IMR-90 (cell line): ENCODE data around the gene ZNF735. TPM values are rescaled to one million over a fixed set of nuclear protein-coding genes. Genes with fewer than 3 reads are reported as not detected.

ENCODE experiments used
- ATAC-seq: fragments of 200-7000 bp; cut with Tn5 transposase; 2 replicates; pipeline ENCODE4 v1.9.1; 2020; ENCODE audit warnings: low read depth, mild to moderate bottlenecking, moderate library complexity
- BruUV-seq: library from RNA; stranded (reverse); fragments of 400-500 nt; replicated peaks from 2 replicates; lab custom pipeline; 2021; lab: Mats Ljungman, UMichigan
- CTCF ChIA-PET: fragments of 300-600 bp; formaldehyde crosslinking; extraction: SDS; loops from one replicate; lab custom pipeline; 2021; ENCODE audit warnings: antibody characterized with exemption; lab: Yijun Ruan, JAX
- POLR2A ChIA-PET: fragments of 300-600 bp; sonication (Branson Sonifier 250); formaldehyde crosslinking; loops from one replicate; lab custom pipeline; 2022; ENCODE audit warnings: antibody characterized with exemption; ENCODE audit not compliant: unreplicated experiment; lab: Charles Lee
- DNase-seq: peaks from one replicate; pipeline ENCODE4 v3.0.0; 2013
- H2AFZ ChIP-seq: replicated peaks from 2 replicates; pipeline ENCODE3; 2013; ENCODE audit warnings: low read length, mild to moderate bottlenecking; ENCODE audit not compliant: poor library complexity
- H2AK5ac ChIP-seq: 2 replicates; pipeline ENCODE4 v1.6.1; 2013; ENCODE audit warnings: low read depth, low read length, inconsistent platforms
- H2AK9ac ChIP-seq: replicated peaks from 2 replicates; pipeline ENCODE3; 2013; ENCODE audit warnings: mild to moderate bottlenecking, low read depth, low read length, moderate library complexity; ENCODE audit not compliant: poor library complexity
- H2BK120ac ChIP-seq: 2 replicates; pipeline ENCODE4 v1.6.1; 2013; ENCODE audit warnings: low read depth, low read length, inconsistent platforms
- H2BK15ac ChIP-seq: 3 replicates; pipeline ENCODE4 v1.6.1; 2013; ENCODE audit warnings: low read depth, low read length, inconsistent platforms
- H2BK20ac ChIP-seq: 2 replicates; pipeline ENCODE4 v1.6.1; 2013; ENCODE audit warnings: low read depth, mild to moderate bottlenecking, inconsistent platforms, low read length, moderate library complexity
- H2BK5ac ChIP-seq: 2 replicates; pipeline ENCODE4 v1.6.1; 2013; ENCODE audit warnings: mild to moderate bottlenecking, low read depth, low read length, inconsistent platforms; ENCODE audit not compliant: poor library complexity, severe bottlenecking
- H3K14ac ChIP-seq: replicated peaks from 2 replicates; pipeline ENCODE4 v1.6.1; 2013; ENCODE audit warnings: low read depth, low read length, inconsistent platforms
- H3K18ac ChIP-seq: 2 replicates; pipeline ENCODE4 v1.6.1; 2013; ENCODE audit warnings: low read depth, low read length, control low read depth
- H3K23ac ChIP-seq: 2 replicates; pipeline ENCODE4 v1.6.1; 2013; ENCODE audit warnings: low read depth, low read length, inconsistent platforms
- H3K27ac ChIP-seq: 2 replicates; pipeline ENCODE4 v1.5.1; 2013; ENCODE audit warnings: mild to moderate bottlenecking, control low read depth, low read length; ENCODE audit not compliant: insufficient read depth
- H3K27me3 ChIP-seq: 2 replicates; pipeline ENCODE4 v1.6.1; 2013; ENCODE audit warnings: low read length; ENCODE audit not compliant: control insufficient read depth, insufficient read depth
- H3K36me3 ChIP-seq: 2 replicates; pipeline ENCODE4 v1.6.1; 2013; ENCODE audit warnings: low read length, mixed read lengths; ENCODE audit not compliant: control insufficient read depth, insufficient read depth
- H3K4ac ChIP-seq: 2 replicates; pipeline ENCODE4 v1.6.1; 2013; ENCODE audit warnings: low read depth, low read length, inconsistent platforms
- H3K4me1 ChIP-seq: 2 replicates; pipeline ENCODE4 v1.6.1; 2013; ENCODE audit warnings: low read length, mixed read lengths; ENCODE audit not compliant: control insufficient read depth, insufficient read depth
- H3K4me2 ChIP-seq: 2 replicates; pipeline ENCODE4 v1.6.1; 2013; ENCODE audit warnings: low read depth, mild to moderate bottlenecking, control low read depth, low read length, moderate library complexity
- H3K4me3 ChIP-seq: 2 replicates; pipeline ENCODE4 v1.5.1; 2013; ENCODE audit warnings: low read depth, mild to moderate bottlenecking, control low read depth, low read length, moderate library complexity; ENCODE audit not compliant: insufficient read depth
- H3K56ac ChIP-seq: 2 replicates; pipeline ENCODE4 v1.6.1; 2013; ENCODE audit warnings: low read length, inconsistent platforms; ENCODE audit not compliant: insufficient read depth; ENCODE audit errors: extremely low read depth
- H3K79me1 ChIP-seq, 2 experiments: 2 replicates each; pipeline ENCODE4 v1.6.1; 2013; ENCODE audit warnings: low read length in 2 of 2, inconsistent platforms in 1 of 2, low read depth in 1 of 2
- H3K9ac ChIP-seq: 2 replicates; pipeline ENCODE4 v1.6.1; 2013; ENCODE audit warnings: low read depth, low read length, control low read depth
- H3K9me1 ChIP-seq: 2 replicates; pipeline ENCODE4 v1.6.1; 2013; ENCODE audit warnings: low read length, inconsistent platforms; ENCODE audit not compliant: insufficient read depth
- H3K9me3 ChIP-seq: 2 replicates; pipeline ENCODE4 v1.6.1; 2013; ENCODE audit warnings: low read length; ENCODE audit not compliant: control insufficient read depth, insufficient read depth
- H4K20me1 ChIP-seq: 2 replicates; pipeline ENCODE4 v1.6.1; 2013; ENCODE audit warnings: low read length, inconsistent platforms; ENCODE audit not compliant: insufficient read depth
- H4K5ac ChIP-seq: 2 replicates; pipeline ENCODE4 v1.6.1; 2013; ENCODE audit warnings: mild to moderate bottlenecking, low read depth, low read length, control low read depth
- H4K8ac ChIP-seq, 2 experiments: 2 replicates each; pipeline ENCODE4 v1.6.1; 2013; ENCODE audit warnings: low read depth in 2 of 2, low read length in 2 of 2, control low read depth in 1 of 2, inconsistent platforms in 1 of 2
- H4K91ac ChIP-seq: 2 replicates; pipeline ENCODE4 v1.6.1; 2013; ENCODE audit warnings: low read depth, low read length, inconsistent platforms; ENCODE audit not compliant: insufficient read depth
- BHLHE40 ChIP-seq: fragments of 150-350 bp; IDR thresholded peaks from 2 replicates; pipeline ENCODE4 v1.6.1; 2016; ENCODE audit warnings: mild to moderate bottlenecking, low read depth, low read length
- CHD1 ChIP-seq: IDR thresholded peaks from 2 replicates; pipeline ENCODE4 v1.6.1; 2012; ENCODE audit warnings: low read depth, low read length, improper control_type of control experiment
- FOS ChIP-seq: fragments of 150-350 bp; IDR thresholded peaks from 2 replicates; pipeline ENCODE4 v1.6.1; 2016; ENCODE audit warnings: low read depth, low read length
- MAFK ChIP-seq: IDR thresholded peaks from 2 replicates; pipeline ENCODE4 v1.6.1; 2012; ENCODE audit warnings: low read depth, low read length, improper control_type of control experiment
- RCOR1 ChIP-seq: IDR thresholded peaks from 2 replicates; pipeline ENCODE4 v1.6.1; 2012; ENCODE audit warnings: mild to moderate bottlenecking, low read length, improper control_type of control experiment; ENCODE audit not compliant: insufficient replicate concordance
- SMC3 ChIP-seq: fragments of 150-350 bp; IDR thresholded peaks from 2 replicates; pipeline ENCODE4 v1.6.1; 2016; ENCODE audit warnings: low read depth, mild to moderate bottlenecking, antibody characterized with exemption, low read length, moderate library complexity
- WGBS, 2 experiments: methylation state at CpG; one replicate each; pipeline versions ENCODE4 v1.1.5 to v1.1.7; 2013; ENCODE audit warnings: missing lambda C conversion rate in 2 of 2; ENCODE audit not compliant: insufficient read length in 1 of 2; ENCODE audit errors: extremely low coverage in 2 of 2; 5-methylcytosine and 5-hydroxymethylcytosine counted together
- dilution Hi-C: fragments of 300-500 bp; cut with HindIII; formaldehyde crosslinking; loops from one replicate; pipeline ENCODE4 v1.14.3; 2018; ENCODE audit warnings: low sequenced_read_pairs; ENCODE audit not compliant: unreplicated experiment
- in situ Hi-C: fragments of 300-500 bp; cut with MboI; formaldehyde crosslinking; loops from 3 replicates; pipeline ENCODE4 v1.14.3; 2019; ENCODE audit warnings: low sequenced_read_pairs, inconsistent platforms, mixed read lengths
- intact Hi-C: fragments of 100-400 bp; cut with micrococcal nuclease; formaldehyde crosslinking; loops from 2 replicates; pipeline ENCODE4 v1.10.0; 2022
- polyA plus RNA-seq, 3 experiments: library from polyadenylated mRNA; depleted of rRNA; stranded (reverse); fragments of >200 nt; gene quantifications; 2 replicates each; pipeline ENCODE4 v1.2.3, GENCODE V29; 2012; ENCODE audit warnings: low replicate concordance in 1 of 3
- total RNA-seq: library from RNA; depleted of rRNA; stranded (reverse); fragments of >200 nt; gene quantifications from 2 replicates; pipeline ENCODE4 v1.2.3, GENCODE V29; 2012; rRNA removed

ZNF735 gene
- total and polyA plus RNA-seq, 2 of the 4 experiments (the other 2 are of a cell fraction), result not detected

- in situ Hi-C loops, result no loop called here
- H2AFZ ChIP-seq, result no peak overlapping the region
- H4K20me1 ChIP-seq, result no peaks in the 10 kb centered on the region
- H3K79me1 ChIP-seq, result no peaks in the 10 kb centered on the region
- no peaks in the 10 kb centered on the region for H3K4me1 ChIP-seq
- TF ChIP-seq FOS, result no peak
- TF ChIP-seq BHLHE40, result no peak
- no peak for TF ChIP-seq SMC3
- no peak for TF ChIP-seq RCOR1
- no peak for TF ChIP-seq CHD1
- no peak for TF ChIP-seq MAFK
- no CpG with 5 or more reads among the region's 1 CpG for WGBS, 2 experiments
- no peak overlapping the region for H2BK20ac ChIP-seq
- no peak overlapping the region for H3K4me3 ChIP-seq
- H3K14ac ChIP-seq, result no peak overlapping the region
- ATAC-seq, result no peak
- no TSS peak for BruUV-seq
- no peak overlapping the region for H3K4ac ChIP-seq
- H3K9me3 ChIP-seq, result peaks cover 3% of the 10 kb centered on the region; the same call in 1 of the 2 replicates
- no peak overlapping the region for H2BK5ac ChIP-seq
- H3K4me2 ChIP-seq, result no peak overlapping the region
- intact Hi-C loops, result no loop called here
- dilution Hi-C loops, result no loop called here
- H2AK9ac ChIP-seq, result no peak overlapping the region
- no peak overlapping the region for H2BK120ac ChIP-seq
- no peak overlapping the region for H3K9ac ChIP-seq
- POLR2A ChIA-PET, result no interaction called here
- CTCF ChIA-PET, result no interaction called here
- H3K18ac ChIP-seq, result no peak overlapping the region
- H3K27me3 ChIP-seq, result no peaks in the 10 kb centered on the region
- H2BK15ac ChIP-seq, result no peak overlapping the region
- no peak overlapping the region for H3K27ac ChIP-seq
- no peak overlapping the region for H4K5ac ChIP-seq
- no peak overlapping the region for H3K23ac ChIP-seq
- no peaks in the 10 kb centered on the region for H3K36me3 ChIP-seq
- no peaks in the 10 kb centered on the region for H3K9me1 ChIP-seq
- DNase-seq, result no peak
- H3K56ac ChIP-seq, result no peak overlapping the region
- H4K91ac ChIP-seq, result no peak overlapping the region
- H2AK5ac ChIP-seq, result no peak overlapping the region
- H4K8ac ChIP-seq, result no peak overlapping the region
Observed at GRCh38 chr7:64266341-64266919, 59.4 kb downstream of the ZNF735 start.

Other genes with a start within 250 kb of the ZNF735 start
- gene ZNF722, start 208.4 kb upstream of the ZNF735 start, total RNA-seq, result not detected in 2 replicates
- gene ZNF722, start 208.4 kb upstream of the ZNF735 start, polyA plus RNA-seq (2012; rRNA removed), result not detected in 2 replicates
- gene ZNF727, start 161.8 kb upstream of the ZNF735 start, total RNA-seq, result not detected in 2 replicates
- not detected in 2 replicates for gene ZNF727, start 161.8 kb upstream of the ZNF735 start, polyA plus RNA-seq (2012; rRNA removed)
- not detected in 2 replicates for gene ZNF679, start 21.3 kb downstream of the ZNF735 start, total RNA-seq
- gene ZNF679, start 21.3 kb downstream of the ZNF735 start, polyA plus RNA-seq (2012; rRNA removed), result not detected in 2 replicates
- gene ZNF736, start 106.8 kb downstream of the ZNF735 start, total RNA-seq, result 8.1 and 10.6 TPM in 2 replicates
- gene ZNF736, start 106.8 kb downstream of the ZNF735 start, polyA plus RNA-seq (2012; rRNA removed), result 1.3 and 1.9 TPM in 2 replicates